ENCODE measurements around the gene COMMD7. TPM values are rescaled to one million over a fixed set of nuclear protein-coding genes. Genes with fewer than 3 reads are reported as not detected.

The COMMD7 gene
- total and polyA plus RNA-seq, 9 of the 15 experiments (the other 6 are each of a cell fraction or from before 2014, with no cell fraction given), result 11.9 to 69.1 (median 34.7) TPM

GRCh38 chr20:32752458-32753250, 9.4 kb upstream of the COMMD7 start (continued):
- TF ChIP-seq HDAC3 (IDR thresholded peaks at IDR 0.05; ENCODE audit: borderline replicate concordance, partially characterized antibody) (peak; percentile 97), CREB5 (CRISPR knock-in tag; IDR thresholded peaks at IDR 0.05) (no peak), SMARCC2 (IDR thresholded peaks at IDR 0.05; ENCODE audit: low read depth) (peak; percentile 84), HINFP (tag; conservative IDR thresholded peaks at IDR 0.05; ENCODE audit: low read depth) (no peak), MBD2 (IDR thresholded peaks at IDR 0.05; ENCODE audit: borderline replicate concordance, low read depth) (no peak; the same call in 1 of the 2 replicates), RREB1 (CRISPR knock-in tag; IDR thresholded peaks at IDR 0.05) (no peak), HMBOX1 (IDR thresholded peaks at IDR 0.05) (peak; percentile 82), TAL1 (IDR thresholded peaks at IDR 0.05) (peak; percentile 98), HOMEZ (CRISPR knock-in tag; IDR thresholded peaks at IDR 0.05) (no peak), YBX1 (IDR thresholded peaks at IDR 0.05) (no peak), JUND (IDR thresholded peaks at IDR 0.05; ENCODE audit: borderline replicate concordance, low read depth, low read length) (peak; percentile 84), JUND (tag; IDR thresholded peaks at IDR 0.05; ENCODE audit: borderline replicate concordance, low read depth, low read length) (peak; percentile 87; the same call in 2 of the 3 replicates), CBX8 (IDR thresholded peaks at IDR 0.05; ENCODE audit: borderline replicate concordance, extremely low read depth, low read depth, low read length, poor library complexity, severe bottlenecking) (no peak)
